Measurements from ENCODE around the gene GPR155. TPM values are rescaled to one million over a fixed set of nuclear protein-coding genes. Genes with fewer than 3 reads are reported as not detected.
"Not testable (repeated sequence)": the region's sequence is repeated elsewhere in the genome, so short reads cannot be mapped to it uniquely, and the experiment has no call there.

The GPR155 gene
- total RNA-seq, 1 donor from 2014 or later = 11.7 TPM

GRCh38 chr2:174438146-174438886 is 48.5 kb downstream of the GPR155 start:
- peak; percentile 13 for DNase-seq (ENCODE audit: low spot score)

GRCh38 chr2:174436351-174436750 is 50.5 kb downstream of the GPR155 start:
- DNase-seq (ENCODE audit: low spot score) = no peak

- no peak for DNase-seq (ENCODE audit: low spot score)
Measured at GRCh38 chr2:174431902-174432301, 54.9 kb downstream of the GPR155 start.

GRCh38 chr2:174430066-174430465 is 56.8 kb downstream of the GPR155 start:
- DNase-seq (ENCODE audit: low spot score) = no peak

- no peak for DNase-seq (ENCODE audit: low spot score)
Measured at GRCh38 chr2:174428214-174428613, 58.6 kb downstream of the GPR155 start.

GRCh38 chr2:174412256-174412655 is 74.6 kb downstream of the GPR155 start:
- DNase-seq (ENCODE audit: low spot score) = no peak

- DNase-seq (ENCODE audit: low spot score) = not testable (repeated sequence)
Measured at GRCh38 chr2:174410039-174410438, 76.8 kb downstream of the GPR155 start.

GRCh38 chr2:174403628-174404027 is 83.2 kb downstream of the GPR155 start:
- DNase-seq (ENCODE audit: low spot score) = no peak

GRCh38 chr2:174400853-174401252 is 86.0 kb downstream of the GPR155 start:
- DNase-seq (ENCODE audit: low spot score) = no peak

GRCh38 chr2:174399171-174399570 is 87.7 kb downstream of the GPR155 start:
- DNase-seq (ENCODE audit: low spot score) = no peak

- no peak for DNase-seq (ENCODE audit: low spot score)
Measured at GRCh38 chr2:174397773-174398172, 89.1 kb downstream of the GPR155 start.

GRCh38 chr2:174395969-174396630 is 90.7 kb downstream of the GPR155 start:
- DNase-seq (ENCODE audit: low spot score) = no peak

GRCh38 chr2:174395284-174395968 is 91.4 kb downstream of the GPR155 start, which contains the start of gene SCRN3:
SCRN3 (plus strand) TSS chr2:174395730; CDS start chr2:174398284, 2,554 bp downstream.
- DNase-seq (ENCODE audit: low spot score) = peak; percentile 82

GRCh38 chr2:174392706-174393105 is 94.1 kb downstream of the GPR155 start:
- no peak for DNase-seq (ENCODE audit: low spot score)

GRCh38 chr2:174390303-174390702 is 96.5 kb downstream of the GPR155 start:
- not testable (repeated sequence) for DNase-seq (ENCODE audit: low spot score)

GRCh38 chr2:174389542-174389941 is 97.3 kb downstream of the GPR155 start:
- no peak for DNase-seq (ENCODE audit: low spot score)

GRCh38 chr2:174388706-174389105 is 98.1 kb downstream of the GPR155 start:
- not testable (repeated sequence) for DNase-seq (ENCODE audit: low spot score)

GRCh38 chr2:174385201-174385600 is 101.6 kb downstream of the GPR155 start:
- no peak for DNase-seq (ENCODE audit: low spot score)

GRCh38 chr2:174383796-174384195 is 103.0 kb downstream of the GPR155 start:
- DNase-seq (ENCODE audit: low spot score) = no peak

Data from mucosa of gallbladder (tissue), 1 donor.